HEK293 (cell line): ENCODE measurements around the gene SLC36A3.

Experiments used
- CTCF ChIP-seq: fragments of 450-650 bp; formaldehyde crosslinking; IDR thresholded peaks from 2 replicates; pipeline ENCODE4 v1.5.1; 2016; ENCODE audit warnings: missing biosample characterization, missing genetic modification characterization
- GFI1B ChIP-seq: fragments of 450-650 bp; formaldehyde crosslinking; IDR thresholded peaks from 2 replicates; pipeline ENCODE4 v1.5.1; 2016; ENCODE audit warnings: missing biosample characterization, missing genetic modification characterization
- SP2 ChIP-seq: fragments of 450-650 bp; formaldehyde crosslinking; IDR thresholded peaks from 2 replicates; pipeline ENCODE4 v1.5.1; 2016; ENCODE audit warnings: missing biosample characterization, missing genetic modification characterization
- TSHZ1 ChIP-seq: fragments of 450-650 bp; formaldehyde crosslinking; IDR thresholded peaks from 2 replicates; pipeline ENCODE4 v1.5.1; 2016; ENCODE audit warnings: missing biosample characterization, missing genetic modification characterization, borderline replicate concordance
- ZNF274 ChIP-seq, 2 experiments: fragments of 200-500 bp in 1 of 2; fragments of 450-650 bp in 1 of 2; sonication (Bioruptor generic) in 1 of 2; formaldehyde crosslinking in 1 of 2; IDR thresholded peaks; 2 replicates each; pipeline versions ENCODE4 v1.5.1 to v1.6.1; 2014 to 2016; ENCODE audit warnings: borderline replicate concordance in 1 of 2, inconsistent platforms in 1 of 2, low read length in 1 of 2, missing biosample characterization in 1 of 2, missing genetic modification characterization in 1 of 2
- ZNF501 ChIP-seq: fragments of 450-650 bp; formaldehyde crosslinking; IDR thresholded peaks from 2 replicates; pipeline ENCODE4 v1.5.1; 2016; ENCODE audit warnings: missing biosample characterization, missing genetic modification characterization
- ZNF580 ChIP-seq: fragments of 450-650 bp; formaldehyde crosslinking; IDR thresholded peaks from 2 replicates; pipeline ENCODE4 v1.5.1; 2016; ENCODE audit warnings: missing biosample characterization, missing genetic modification characterization
- ZNF76 ChIP-seq: fragments of 450-650 bp; formaldehyde crosslinking; IDR thresholded peaks from 2 replicates; pipeline ENCODE4; 2016; ENCODE audit warnings: low read depth, missing biosample characterization, missing genetic modification characterization, borderline replicate concordance
- ZNF837 ChIP-seq: fragments of 450-650 bp; formaldehyde crosslinking; IDR thresholded peaks from 2 replicates; pipeline ENCODE4 v1.5.1; 2016; ENCODE audit warnings: missing biosample characterization, missing genetic modification characterization

GRCh38 chr5:151285683-151286082, 17.9 kb downstream of the SLC36A3 start:
- TF ChIP-seq SP2 (tag by site-specific recombination) (no peak), TSHZ1 (no peak), CTCF (tag by site-specific recombination) (no peak), ZNF580 (no peak), ZNF76 (no peak), GFI1B (tag by site-specific recombination) (no peak), ZNF837 (tag by site-specific recombination) (no peak), ZNF274 (IDR thresholded peaks at IDR 0.05; ENCODE audit: low read length) (no peak), ZNF274 (tag by site-specific recombination; IDR thresholded peaks at IDR 0.05; ENCODE audit: borderline replicate concordance) (no peak), ZNF501 (tag by site-specific recombination) (no peak)
